ENCODE results near the gene ACSS1. TPM values are rescaled to one million over a fixed set of nuclear protein-coding genes. Genes with fewer than 3 reads are reported as not detected.

ACSS1 gene
- total and polyA plus RNA-seq, 12 donors = 7.2 to 97.3 (median 16.9) TPM

- 81 to 96% (median 89%) methylated on average over 5 to 10 of the region's 10 CpGs for WGBS, 4 donors
These were observed 34.6 kb downstream of the ACSS1 start for GRCh38 chr20:25023356-25023755.

GRCh38 chr20:25022680-25023079, 35.3 kb downstream of the ACSS1 start:
- H3K36me3 ChIP-seq (replicated peaks in 1 of 2) = peaks cover 0 to 6% of the 10 kb centered on the region in 2 donors
- DNase-seq = peak in 1 of 7 donors; percentile 9
- 76 to 88% (median 82%) methylated on average over 5 to 11 of the region's 11 CpGs for WGBS, 4 donors
- H3K4me3 ChIP-seq = no peak overlapping the region
- no peaks in the 10 kb centered on the region for H3K27me3 ChIP-seq
- no peaks in the 10 kb centered on the region for H3K9me3 ChIP-seq (replicated peaks in 1 of 3)
- H3K4me1 ChIP-seq (replicated peaks in 1 of 2) = no peaks in the 10 kb centered on the region
- H3K27ac ChIP-seq = no peak overlapping the region
- TF ChIP-seq CTCF (IDR thresholded peaks at IDR 0.05) (no peak), POLR2A (IDR thresholded peaks at IDR 0.05) (no peak)
- intact Hi-C loops (cut with DNase I) = no loop called here

More at GRCh38 chr20:25023356-25023755, 34.6 kb downstream of the ACSS1 start:
- peak in 1 of 7 donors; percentile 9 for DNase-seq
- H3K9me3 ChIP-seq (replicated peaks in 1 of 3) = no peaks in the 10 kb centered on the region
- no peak overlapping the region for H3K4me3 ChIP-seq
- no peaks in the 10 kb centered on the region for H3K27me3 ChIP-seq
- TF ChIP-seq POLR2A (IDR thresholded peaks at IDR 0.05) (no peak), CTCF (IDR thresholded peaks at IDR 0.05) (no peak)
- peaks cover 0 to 6% of the 10 kb centered on the region in 2 donors for H3K36me3 ChIP-seq (replicated peaks in 1 of 2)
- H3K4me1 ChIP-seq (replicated peaks in 1 of 2) = no peaks in the 10 kb centered on the region
- intact Hi-C loops (cut with DNase I) = no loop called here
- H3K27ac ChIP-seq = no peak overlapping the region

GRCh38 chr20:25021336-25021735, 36.6 kb downstream of the ACSS1 start:
- Histone ChIP-seq H3K27ac (no peak overlapping the region), H3K36me3 (replicated peaks in 1 of 2) (peaks cover 0 to 6% of the 10 kb centered on the region in 2 donors), H3K9me3 (replicated peaks in 1 of 3) (no peaks in the 10 kb centered on the region), H3K27me3 (no peaks in the 10 kb centered on the region), H3K4me1 (replicated peaks in 1 of 2) (no peaks in the 10 kb centered on the region), H3K4me3 (no peak overlapping the region)
- no peak for TF ChIP-seq POLR2A (IDR thresholded peaks at IDR 0.05)
- intact Hi-C loops (cut with DNase I) = no loop called here
- peak in 1 of 7 donors; percentile 4 for DNase-seq
- WGBS, 4 donors = 92 to 99% (median 96%) methylated on average over 2 to 6 of the region's 6 CpGs

- WGBS, 4 donors = 58 to 79% (median 75%) methylated on average over 6 of the region's 6 CpGs
- Histone ChIP-seq H3K27ac (no peak overlapping the region), H3K9me3 (replicated peaks in 1 of 3) (no peaks in the 10 kb centered on the region), H3K36me3 (replicated peaks in 1 of 2) (peaks cover 0 to 6% of the 10 kb centered on the region in 2 donors), H3K4me3 (no peak overlapping the region), H3K4me1 (replicated peaks in 1 of 2) (no peaks in the 10 kb centered on the region), H3K27me3 (no peaks in the 10 kb centered on the region)
- peak in 4 of 7 donors; percentile 21 to 54 (median 36) for DNase-seq
- TF ChIP-seq CTCF (IDR thresholded peaks at IDR 0.05) (no peak), POLR2A (IDR thresholded peaks at IDR 0.05) (no peak)
- intact Hi-C loops (cut with DNase I) = no loop called here
These were observed 37.0 kb downstream of the ACSS1 start for GRCh38 chr20:25020901-25021301.

GRCh38 chr20:25020345-25020744, 37.6 kb downstream of the ACSS1 start:
- no peaks in the 10 kb centered on the region for H3K4me1 ChIP-seq (replicated peaks in 1 of 2)
- no peak overlapping the region for H3K4me3 ChIP-seq
- 93 to 100% (median 96%) methylated on average over 1 to 5 of the region's 5 CpGs for WGBS, 4 donors
- TF ChIP-seq POLR2A (IDR thresholded peaks at IDR 0.05) = no peak
- no peak for TF ChIP-seq CTCF (IDR thresholded peaks at IDR 0.05)
- H3K27me3 ChIP-seq = no peaks in the 10 kb centered on the region
- intact Hi-C loops (cut with DNase I) = no loop called here
- H3K9me3 ChIP-seq (replicated peaks in 1 of 3) = no peaks in the 10 kb centered on the region
- H3K27ac ChIP-seq = no peak overlapping the region
- H3K36me3 ChIP-seq (replicated peaks in 1 of 2) = peaks cover 0 to 6% of the 10 kb centered on the region in 2 donors
- peak in 1 of 7 donors; percentile 2 for DNase-seq
